Tongue (tissue), 2 donors: Measurements from ENCODE around the gene FILIP1L. TPM values are rescaled to one million over a fixed set of nuclear protein-coding genes. Genes with fewer than 3 reads are reported as not detected.

ENCODE experiments used
- DNase-seq: peaks from one replicate; pipeline ENCODE4 v3.0.0-alpha.2; 2015
- total RNA-seq: library from RNA; depleted of rRNA; stranded (reverse); fragments of >200 nt; gene quantifications from one replicate; pipeline ENCODE4 v1.2.3, GENCODE V29; 2014

Gene FILIP1L
- total RNA-seq, 1 donor from 2014 or later: 72.0 TPM

DNA sequence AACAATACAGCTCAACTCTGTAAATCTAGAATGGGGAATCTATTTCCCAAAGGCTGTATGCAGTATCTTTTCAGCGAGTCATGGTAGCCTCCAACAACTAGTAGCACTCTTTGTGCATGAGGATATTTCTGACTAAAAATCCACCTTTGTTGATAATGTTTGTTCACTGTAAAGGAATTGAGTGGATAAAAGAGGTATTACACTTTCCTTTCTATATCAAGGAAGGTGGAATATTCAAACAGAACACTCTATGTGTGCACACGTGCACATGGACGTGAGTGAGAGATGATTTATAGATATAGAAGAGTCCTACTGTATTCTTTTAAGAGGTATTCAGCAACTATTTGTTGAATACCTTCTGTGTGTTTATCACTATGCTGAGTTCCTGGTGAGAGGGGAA is 228.4 kb downstream of the FILIP1L start:
- DNase-seq: no peak

DNA sequence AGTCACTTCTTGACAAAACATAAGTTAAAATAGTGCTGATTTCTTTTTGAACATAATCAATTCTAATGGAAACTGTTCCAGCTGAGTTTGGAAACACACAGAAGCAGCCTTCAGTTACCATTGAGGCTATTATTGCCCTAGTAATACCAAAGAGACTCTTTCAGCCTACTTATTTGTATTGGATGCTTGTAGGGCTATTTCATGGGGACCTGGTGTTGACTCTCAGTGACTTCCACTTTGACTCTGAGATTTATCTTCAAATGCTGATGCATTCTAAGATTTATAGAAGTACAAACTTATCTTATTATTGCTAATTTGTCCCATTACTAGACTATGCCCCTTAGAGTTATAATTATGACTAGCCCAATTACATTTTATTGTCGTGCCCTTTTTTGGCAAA is 229.2 kb downstream of the FILIP1L start:
- DNase-seq: no peak

DNA sequence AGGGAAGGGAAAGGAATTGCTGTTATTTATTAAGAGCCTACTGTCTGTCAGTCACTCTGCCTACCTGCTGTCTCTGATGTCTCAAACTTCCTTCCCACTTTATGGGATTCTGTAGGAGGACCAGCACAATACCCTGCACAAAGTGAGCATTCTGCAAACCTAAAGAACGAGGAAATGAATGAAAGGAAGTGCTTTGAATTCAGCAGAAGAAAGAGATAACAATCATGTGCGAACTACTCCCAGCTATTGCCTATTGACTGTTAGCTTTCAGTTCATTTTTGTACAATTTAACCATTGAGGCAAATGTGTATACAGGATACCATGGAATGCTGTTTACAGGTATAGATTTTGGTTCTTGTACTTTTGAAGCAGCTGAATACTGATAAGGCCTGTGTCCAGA is 229.8 kb downstream of the FILIP1L start:
- DNase-seq: no peak

DNA sequence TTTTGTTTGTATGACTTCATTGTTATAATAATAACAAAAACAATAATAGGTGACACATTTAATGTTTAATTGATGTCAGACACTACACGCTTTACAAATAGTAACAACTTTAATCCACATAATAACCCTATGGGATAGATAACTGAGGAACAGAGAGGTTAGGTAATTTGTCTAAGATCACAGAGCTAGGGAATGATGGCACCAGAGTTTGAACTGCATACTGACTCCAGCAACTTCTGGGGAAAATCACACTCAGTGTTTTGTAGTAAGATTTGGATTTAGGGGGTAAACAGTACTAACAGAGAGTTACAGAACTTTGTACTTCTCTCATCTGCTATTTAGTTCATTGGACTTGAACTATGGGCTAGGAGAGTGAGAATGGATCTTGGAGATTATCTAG is 230.6 kb downstream of the FILIP1L start:
- no peak for DNase-seq

DNA sequence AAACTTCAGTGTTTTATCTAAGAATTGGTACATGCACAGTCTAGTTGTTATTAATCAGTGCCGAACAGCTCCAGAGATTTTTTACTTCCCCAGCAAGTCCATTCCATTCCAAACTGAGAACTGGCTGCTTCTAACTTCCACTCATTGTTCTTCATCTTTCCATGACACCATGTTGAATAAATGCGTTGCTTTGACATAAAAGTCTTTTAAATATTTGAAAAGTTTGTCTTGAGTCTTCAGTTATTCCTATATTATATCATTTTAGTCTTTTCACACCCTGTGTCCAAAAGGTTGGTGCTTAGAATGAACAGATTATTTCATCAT is 231.2 kb downstream of the FILIP1L start:
- no peak for DNase-seq

DNA sequence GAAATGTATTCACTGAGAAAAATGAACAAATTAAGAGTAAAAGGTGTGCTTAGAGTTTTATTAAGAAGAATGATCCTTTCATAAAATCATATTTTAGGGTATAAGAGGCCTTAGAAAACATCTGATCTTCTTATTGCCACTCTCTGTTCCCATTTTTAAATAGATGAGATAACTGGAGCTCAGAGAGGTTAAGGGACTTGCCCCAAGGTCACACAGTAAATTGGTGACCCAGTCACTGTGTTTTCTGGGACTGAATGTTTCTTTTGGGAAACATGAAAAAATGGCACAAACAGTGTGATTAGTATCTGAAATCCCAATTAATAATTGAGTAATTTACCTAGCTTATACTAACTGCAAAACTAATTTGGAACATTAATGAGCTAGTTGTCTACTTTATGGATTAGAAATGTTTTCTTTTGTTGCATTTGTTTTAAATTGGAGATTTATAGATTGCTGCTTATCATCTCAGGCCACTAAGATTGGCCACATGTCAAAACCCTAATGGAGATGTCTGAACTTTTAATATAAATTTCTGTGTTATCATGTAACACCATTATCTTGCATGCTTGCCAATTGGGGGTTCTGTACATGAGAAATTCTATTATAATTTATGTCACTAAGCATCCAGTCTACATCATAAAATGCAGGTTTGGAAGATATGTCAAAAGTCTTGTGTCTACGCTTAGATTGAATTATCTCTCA is 231.7 kb downstream of the FILIP1L start:
- DNase-seq: no peak

DNA sequence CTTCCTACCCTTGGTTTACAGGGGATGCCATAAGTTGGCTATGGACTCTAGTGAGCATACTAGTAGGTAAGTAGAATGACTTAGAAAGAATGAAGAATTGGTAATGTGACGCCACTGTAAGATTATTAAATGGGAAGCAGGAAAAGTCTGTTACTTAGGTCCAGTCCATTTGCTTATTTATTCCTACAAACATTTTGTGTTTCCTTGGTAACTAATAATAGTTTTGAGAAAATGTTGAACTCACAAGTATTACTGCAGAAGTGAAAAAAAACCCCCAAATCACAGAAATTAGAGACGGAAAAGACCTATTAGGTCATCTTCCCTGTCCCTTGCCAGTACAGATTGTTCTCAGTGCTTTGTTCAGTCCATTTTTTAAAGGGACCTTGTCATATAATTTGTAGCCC is 233.2 kb downstream of the FILIP1L start:
- peak; percentile 35 for DNase-seq

DNA sequence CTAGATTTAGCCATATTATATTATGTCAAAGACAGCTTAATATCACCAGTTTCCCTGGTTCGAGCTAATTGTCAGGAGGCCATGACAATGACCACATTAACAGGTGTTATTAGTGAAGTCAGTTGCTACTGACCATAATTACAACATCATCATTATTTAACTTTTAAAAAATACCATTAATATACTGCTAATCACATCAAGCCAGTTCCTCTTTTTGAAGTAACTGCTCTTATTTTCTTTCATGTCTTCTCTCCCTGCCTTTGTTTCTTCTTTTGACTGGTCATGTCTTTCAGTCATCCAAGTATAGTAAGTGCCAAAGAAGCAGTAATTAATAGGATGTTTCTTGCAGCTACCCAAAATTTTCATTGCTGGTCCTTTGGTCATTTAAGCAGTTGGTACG is 235.0 kb downstream of the FILIP1L start:
- DNase-seq: no peak

DNA sequence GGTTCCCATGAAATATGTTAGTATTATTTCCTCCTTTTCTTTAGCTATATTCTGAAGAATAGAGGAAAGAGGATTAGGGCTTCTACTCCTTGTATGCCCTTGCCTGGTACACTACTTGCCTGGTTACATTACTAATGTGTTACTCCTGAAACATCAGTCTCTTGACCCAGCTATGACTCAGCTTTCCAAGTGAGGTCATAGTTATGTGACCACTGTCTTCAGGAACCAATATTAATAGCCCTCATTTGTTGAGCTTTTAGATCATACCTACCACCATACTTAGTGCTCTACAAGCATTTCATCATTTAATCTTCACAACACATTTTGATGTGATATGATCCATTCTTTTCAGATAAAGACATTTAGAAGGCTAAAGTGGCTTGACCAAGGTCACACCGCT is 236.3 kb downstream of the FILIP1L start:
- no peak for DNase-seq

DNA sequence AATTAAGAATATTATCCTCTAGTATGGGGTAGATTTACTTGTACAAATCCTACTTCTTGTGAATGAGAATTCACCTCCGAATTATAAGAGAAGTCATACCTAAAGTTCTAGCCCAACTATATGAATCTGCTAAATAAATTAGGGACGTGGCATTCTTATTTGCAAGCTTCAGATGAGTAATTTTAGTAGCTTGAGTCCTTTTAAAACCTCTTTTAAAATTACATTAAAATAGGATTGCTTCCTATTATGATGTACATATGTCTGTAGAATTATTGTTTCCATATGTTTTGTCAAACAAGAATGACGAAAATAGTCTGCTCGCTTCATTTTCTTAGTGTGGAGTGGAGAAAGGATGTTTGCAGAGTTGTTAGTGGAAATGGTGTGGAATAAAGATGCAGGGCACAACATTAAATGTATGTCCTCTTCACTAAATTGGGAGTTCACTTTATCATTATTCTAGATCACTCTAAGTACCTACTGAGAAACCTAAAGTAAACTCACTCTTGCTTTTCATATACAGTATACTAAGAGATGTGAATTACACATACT is 237.2 kb downstream of the FILIP1L start:
- no peak for DNase-seq

DNA sequence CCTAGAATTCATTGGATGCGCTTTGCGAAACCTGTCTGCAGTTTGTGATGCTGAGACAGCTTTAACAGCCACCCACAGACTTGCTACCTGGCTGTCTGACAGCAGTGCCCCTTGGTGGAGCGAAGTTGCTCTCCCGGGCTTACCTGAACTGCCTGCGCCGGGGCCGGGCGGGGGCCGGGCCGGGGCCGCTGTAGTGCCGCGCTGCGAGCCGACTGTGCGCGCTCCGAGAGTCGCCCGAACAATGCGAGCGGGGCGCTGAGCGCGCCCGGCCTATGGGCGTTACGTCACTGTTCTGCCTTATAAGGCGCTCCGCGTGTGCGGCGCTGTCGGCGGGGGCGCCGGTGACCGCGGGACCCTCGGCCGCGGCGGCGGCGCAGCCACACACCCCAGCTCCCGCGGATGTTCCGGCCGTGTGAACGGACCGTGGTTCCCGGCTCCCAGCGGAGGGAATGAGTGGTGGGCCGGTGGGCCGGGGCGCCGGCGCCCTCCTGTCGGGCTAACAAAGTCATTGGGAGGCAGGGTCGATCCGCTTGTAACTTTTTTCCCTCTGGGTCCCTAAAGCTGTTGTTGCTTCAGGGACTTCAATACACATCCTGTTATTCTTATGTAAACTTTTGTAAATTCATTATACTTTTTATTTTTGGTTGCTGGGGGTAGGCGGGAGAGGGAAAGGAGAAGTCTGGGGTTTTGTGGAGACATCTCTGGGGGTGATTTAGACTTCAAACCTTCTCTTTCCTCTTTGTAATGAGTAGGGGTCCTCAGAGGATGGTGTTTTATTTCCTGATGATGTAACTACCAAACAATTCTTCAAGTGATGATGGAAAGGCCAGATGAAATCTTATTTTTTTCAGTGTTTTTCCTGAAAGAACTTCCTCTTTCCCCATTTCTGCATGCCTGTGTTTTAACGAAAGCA is 238.1 kb downstream of the FILIP1L start:
- peak; percentile 92 for DNase-seq

DNA sequence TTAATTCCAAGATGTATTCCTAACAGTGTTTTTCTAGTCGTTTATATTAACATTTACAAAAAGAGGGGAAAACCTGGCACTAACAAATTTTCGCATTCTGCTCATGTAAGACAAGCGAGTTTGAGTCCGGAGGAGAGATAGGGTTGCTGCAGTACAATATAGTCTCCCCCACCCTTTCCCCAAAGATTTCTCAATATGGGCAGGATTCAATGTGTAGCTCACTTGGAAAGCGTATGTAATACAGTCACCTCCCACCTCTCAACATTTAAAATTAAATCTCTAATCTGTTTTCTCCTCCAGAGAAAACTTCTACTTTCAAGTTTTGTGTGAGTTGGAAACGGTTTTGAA is 238.7 kb downstream of the FILIP1L start:
- DNase-seq: peak; percentile 78

DNA sequence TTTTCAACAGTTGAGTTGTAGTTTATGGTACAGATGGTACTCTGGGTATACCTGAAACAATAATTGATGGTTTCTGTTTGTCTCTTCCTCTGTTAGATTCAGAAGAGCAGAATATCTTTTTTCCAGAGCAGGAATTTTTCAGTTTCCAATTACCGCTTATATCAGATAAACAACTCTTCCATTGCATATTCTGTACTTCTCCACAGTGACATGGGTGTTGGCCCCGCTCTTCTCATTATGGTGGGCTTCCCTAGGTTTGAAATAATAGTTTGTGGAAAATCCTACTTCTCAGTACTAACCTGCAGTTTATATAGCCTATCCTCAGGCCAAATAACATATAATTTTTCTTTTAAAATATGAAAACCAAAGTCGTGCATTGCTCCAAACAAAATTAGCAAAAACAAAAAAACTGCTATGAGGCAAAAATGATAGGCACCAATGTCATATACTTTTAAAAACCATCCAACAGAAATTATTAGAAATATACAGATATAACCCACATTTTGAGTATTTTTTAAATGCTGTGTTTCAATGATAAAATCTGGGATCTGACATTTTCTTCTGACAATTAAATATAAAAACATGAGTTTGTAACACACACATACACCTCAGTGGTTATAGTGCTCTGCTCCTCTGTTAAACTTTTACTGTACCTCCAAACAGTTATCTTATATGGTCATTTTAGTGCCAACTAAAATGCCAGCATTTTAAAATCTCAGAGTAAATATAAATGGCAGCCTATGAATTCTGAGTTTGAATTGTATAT is 239.9 kb downstream of the FILIP1L start:
- no peak for DNase-seq

DNA sequence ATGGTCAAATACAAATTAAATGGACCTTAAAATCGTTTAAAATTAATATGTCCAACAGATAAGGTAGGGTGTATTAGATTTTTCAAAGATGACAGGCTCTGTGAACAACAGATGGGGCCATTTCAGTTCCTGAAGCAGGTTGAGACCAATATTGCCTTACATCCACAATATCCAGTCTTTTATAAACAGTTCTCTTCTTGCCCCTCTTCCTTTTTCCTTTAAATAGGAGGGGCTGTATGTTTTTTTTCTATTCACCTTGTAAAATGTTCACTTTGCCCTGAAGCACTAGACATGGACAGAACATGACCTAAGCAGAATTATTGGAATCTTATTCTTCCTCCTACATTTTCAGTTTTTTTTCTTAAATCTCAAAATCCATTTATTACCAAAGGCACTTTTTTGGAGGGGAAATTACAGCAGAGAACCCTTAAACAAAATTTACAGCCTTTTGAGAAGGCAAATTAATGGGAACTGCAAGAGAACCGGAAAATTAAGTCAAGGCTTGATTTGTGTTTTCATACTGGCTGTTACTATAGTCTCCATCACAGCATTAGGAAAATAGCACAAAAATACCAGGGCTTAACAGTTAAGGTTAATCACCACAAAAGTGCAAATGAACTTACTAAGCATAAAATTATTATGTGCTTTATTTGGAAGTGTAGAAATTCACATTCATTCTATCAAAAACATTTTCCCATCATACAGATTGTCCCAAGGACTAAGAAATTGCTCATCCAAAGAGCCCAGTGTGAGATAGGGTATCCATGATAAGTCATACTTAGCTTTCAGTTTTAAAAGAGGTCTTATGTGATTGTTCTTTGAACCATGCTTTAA is 240.8 kb downstream of the FILIP1L start:
- no peak for DNase-seq

DNA sequence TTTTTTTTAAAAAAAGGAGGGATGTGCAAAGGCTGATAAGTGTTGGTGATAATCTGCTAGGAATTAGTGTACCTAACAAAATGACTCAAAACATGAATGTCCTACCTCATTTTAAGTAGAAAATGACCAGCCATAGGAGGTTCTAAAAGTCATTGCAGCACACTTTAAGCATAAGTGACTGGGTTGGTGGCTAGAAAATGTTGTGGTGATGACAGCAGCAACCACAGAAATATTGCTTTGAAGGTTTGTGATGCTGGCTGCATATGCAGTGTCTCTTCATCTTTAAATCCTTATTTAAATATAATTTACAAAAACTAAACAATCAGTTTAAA is 241.4 kb downstream of the FILIP1L start:
- DNase-seq: no peak

DNA sequence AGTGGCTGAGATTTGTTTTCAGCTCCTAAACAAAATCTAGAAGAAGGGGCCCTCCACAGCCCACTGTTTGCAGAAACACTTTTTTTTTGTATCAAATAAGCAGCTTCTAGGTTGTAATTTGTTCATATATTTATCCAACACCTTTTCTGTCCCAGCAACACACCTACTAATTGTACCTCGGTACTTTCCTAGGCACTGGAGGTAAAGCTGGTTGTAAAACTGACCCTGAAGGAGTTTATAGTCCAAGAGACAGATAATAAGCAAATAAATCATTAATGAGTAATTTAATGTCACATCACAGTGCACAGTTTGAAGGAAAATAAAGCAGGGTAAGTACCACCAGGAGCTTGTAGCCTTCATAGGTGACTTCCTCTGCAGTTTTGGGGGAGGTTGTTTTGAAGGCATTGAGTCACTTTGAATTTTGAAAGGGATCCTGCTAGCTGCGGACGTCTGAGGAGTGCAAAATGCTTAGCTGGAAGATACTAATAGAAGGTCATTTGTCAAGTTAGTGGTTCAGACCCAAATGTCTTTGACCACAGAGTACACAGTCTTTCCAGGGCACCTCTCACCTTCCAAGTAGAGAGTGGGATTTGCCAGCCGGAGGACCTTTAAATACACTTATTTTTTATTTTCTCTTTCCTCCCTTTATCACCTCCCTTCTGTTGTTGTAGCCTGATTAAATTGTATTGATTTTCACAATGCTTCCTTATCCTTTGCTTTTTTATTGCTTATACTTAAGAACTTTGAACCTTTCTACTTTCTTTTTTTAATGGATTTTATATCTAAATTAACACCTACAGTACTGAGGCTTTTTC is 242.9 kb downstream of the FILIP1L start:
- no peak for DNase-seq

DNA sequence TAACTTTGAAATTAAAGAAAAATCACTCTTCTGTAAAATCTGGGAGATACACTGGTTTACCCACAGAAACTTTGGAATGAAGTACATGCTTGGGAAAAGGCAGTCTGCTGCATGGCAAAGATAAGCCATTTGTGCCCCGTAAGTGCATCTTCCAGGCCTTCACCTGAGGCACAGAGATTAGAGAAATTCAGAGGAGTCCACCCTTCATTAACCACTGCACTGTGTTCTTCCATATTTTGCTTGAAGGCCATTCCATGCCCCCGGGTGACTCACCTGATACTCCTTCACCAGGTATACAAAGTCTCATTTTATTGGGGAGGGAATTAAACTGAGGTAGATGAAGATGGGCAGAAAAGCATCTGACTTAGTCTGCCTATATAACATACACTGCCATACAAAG is 243.6 kb downstream of the FILIP1L start:
- no peak for DNase-seq

DNA sequence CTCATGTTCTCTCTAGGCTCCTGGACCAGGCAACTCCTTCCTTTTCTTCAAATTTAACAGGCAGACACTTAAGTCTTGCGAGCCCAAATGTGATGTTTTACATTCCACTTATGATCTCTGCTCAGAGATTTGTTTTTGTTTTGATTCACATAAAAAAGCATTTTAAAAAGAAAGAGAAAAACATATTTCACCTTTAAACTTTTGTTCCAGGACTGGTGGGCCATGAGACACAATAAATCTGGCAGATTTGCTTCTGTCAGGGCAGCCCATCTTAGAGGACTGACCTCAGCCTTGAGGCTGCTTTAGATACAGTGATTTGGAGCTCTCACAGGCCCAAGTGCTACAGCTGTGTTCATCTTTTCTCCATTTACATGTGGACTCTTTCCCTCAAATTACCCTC is 244.7 kb downstream of the FILIP1L start:
- no peak for DNase-seq

DNA sequence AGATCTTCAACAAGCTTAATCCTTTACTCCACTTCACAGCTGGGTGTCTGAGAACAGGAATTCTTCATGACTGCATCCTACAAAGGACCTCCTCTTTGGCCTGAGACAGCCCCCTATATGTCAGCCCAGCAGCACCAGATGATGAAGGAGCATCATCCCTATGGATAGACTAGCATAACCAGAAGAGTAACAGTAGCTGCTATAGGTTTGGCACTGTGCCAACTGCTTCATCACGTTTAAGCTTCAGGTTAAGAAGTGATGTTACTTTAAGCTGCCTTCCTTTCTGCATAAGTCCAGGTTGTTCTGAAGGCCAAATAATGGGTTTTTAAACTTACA is 246.0 kb downstream of the FILIP1L start:
- DNase-seq: peak; percentile 42

DNA sequence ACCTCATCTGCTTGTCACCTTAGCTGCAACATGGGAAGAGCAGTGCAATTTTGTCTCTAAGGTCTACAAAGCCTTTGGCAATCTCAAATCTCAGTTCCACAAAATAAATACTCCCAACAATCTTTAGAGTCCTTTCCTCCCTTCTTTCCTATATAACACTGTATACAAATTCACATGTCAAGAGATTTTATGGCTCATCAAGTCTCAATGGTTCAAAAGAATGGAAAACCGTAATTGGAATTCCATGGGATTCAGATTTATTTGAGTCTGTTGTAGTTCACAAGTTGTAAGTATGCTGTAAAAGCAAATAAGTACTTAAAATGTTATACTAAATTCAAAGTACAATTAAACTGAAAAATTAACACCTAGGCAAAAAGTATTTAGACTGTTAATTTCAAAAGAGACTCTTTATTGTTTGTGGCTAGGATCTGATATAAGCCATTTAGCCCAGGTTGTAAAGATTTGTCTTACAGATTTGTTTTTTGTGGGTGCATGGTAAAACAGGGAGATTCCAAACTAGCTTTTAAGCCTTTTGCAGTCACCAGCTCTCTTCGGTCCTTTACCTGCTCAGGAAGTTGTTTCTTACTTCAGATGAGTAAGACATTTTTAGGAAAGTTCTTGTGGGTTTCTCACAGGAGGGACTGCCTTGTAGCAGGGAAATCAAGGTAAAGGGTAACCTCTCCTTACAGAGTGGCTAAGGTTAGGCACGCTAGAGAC is 246.5 kb downstream of the FILIP1L start:
- no peak for DNase-seq
